Measurements from ENCODE around the gene COL9A3. TPM values are rescaled to one million over a fixed set of nuclear protein-coding genes. Genes with fewer than 3 reads are reported as not detected.

COL9A3 gene
- total RNA-seq, 1 experiment from 2014 or later, result 46.6 TPM

DNA sequence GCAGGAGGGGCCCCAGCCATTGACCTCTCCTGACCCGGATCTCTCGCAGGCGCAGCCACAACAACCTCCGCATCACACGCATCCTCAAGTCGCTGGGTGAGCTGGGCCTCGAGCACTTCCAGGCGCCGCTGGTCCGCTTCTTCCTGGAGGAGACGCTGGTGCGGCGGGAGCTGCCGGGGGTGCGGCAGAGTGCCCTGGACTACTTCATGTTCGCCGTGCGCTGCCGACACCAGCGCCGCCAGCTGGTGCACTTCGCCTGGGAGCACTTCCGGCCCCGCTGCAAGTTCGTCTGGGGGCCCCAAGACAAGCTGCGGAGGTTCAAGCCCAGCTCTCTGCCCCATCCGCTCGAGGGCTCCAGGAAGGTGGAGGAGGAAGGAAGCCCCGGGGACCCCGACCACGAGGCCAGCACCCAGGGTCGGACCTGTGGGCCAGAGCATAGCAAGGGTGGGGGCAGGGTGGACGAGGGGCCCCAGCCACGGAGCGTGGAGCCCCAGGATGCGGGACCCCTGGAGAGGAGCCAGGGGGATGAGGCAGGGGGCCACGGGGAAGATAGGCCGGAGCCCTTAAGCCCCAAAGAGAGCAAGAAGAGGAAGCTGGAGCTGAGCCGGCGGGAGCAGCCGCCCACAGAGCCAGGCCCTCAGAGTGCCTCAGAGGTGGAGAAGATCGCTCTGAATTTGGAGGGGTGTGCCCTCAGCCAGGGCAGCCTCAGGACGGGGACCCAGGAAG, 4.5 kb upstream of the COL9A3 start:
- CTCF ChIA-PET, result no interaction called here

DNA sequence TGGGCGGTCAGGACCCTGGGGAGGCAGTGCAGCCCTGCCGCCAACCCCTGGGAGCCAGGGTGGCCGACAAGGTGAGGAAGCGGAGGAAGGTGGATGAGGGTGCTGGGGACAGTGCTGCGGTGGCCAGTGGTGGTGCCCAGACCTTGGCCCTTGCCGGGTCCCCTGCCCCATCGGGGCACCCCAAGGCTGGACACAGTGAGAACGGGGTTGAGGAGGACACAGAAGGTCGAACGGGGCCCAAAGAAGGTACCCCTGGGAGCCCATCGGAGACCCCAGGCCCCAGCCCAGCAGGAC, 4.0 kb upstream of the COL9A3 start:
- TSS peak; percentile 91 for BruUV-seq (replicated peaks)
- in situ Hi-C loops (cut with HindIII; ENCODE audit: low pct_unique_long_range_greater_than_20kb, low sequenced_read_pairs), result no loop called here
- TF ChIP-seq POLR2AphosphoS5 (IDR thresholded peaks at IDR 0.05; ENCODE audit: low read depth, low read length), result no peak
- TF ChIP-seq SIN3A (IDR thresholded peaks at IDR 0.05; ENCODE audit: borderline replicate concordance, insufficient read depth, low read depth, low read length), result no peak
- TF ChIP-seq, protein P1, sequence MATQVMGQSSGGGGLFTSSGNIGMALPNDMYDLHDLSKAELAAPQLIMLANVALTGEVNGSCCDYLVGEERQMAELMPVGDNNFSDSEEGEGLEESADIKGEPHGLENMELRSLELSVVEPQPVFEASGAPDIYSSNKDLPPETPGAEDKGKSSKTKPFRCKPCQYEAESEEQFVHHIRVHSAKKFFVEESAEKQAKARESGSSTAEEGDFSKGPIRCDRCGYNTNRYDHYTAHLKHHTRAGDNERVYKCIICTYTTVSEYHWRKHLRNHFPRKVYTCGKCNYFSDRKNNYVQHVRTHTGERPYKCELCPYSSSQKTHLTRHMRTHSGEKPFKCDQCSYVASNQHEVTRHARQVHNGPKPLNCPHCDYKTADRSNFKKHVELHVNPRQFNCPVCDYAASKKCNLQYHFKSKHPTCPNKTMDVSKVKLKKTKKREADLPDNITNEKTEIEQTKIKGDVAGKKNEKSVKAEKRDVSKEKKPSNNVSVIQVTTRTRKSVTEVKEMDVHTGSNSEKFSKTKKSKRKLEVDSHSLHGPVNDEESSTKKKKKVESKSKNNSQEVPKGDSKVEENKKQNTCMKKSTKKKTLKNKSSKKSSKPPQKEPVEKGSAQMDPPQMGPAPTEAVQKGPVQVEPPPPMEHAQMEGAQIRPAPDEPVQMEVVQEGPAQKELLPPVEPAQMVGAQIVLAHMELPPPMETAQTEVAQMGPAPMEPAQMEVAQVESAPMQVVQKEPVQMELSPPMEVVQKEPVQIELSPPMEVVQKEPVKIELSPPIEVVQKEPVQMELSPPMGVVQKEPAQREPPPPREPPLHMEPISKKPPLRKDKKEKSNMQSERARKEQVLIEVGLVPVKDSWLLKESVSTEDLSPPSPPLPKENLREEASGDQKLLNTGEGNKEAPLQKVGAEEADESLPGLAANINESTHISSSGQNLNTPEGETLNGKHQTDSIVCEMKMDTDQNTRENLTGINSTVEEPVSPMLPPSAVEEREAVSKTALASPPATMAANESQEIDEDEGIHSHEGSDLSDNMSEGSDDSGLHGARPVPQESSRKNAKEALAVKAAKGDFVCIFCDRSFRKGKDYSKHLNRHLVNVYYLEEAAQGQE (IDR thresholded peaks at IDR 0.05; ENCODE audit: insufficient read depth in 1 of 2, low read depth in 2 of 2, low read length in 1 of 2), result no peak
- TF ChIP-seq, protein P2, sequence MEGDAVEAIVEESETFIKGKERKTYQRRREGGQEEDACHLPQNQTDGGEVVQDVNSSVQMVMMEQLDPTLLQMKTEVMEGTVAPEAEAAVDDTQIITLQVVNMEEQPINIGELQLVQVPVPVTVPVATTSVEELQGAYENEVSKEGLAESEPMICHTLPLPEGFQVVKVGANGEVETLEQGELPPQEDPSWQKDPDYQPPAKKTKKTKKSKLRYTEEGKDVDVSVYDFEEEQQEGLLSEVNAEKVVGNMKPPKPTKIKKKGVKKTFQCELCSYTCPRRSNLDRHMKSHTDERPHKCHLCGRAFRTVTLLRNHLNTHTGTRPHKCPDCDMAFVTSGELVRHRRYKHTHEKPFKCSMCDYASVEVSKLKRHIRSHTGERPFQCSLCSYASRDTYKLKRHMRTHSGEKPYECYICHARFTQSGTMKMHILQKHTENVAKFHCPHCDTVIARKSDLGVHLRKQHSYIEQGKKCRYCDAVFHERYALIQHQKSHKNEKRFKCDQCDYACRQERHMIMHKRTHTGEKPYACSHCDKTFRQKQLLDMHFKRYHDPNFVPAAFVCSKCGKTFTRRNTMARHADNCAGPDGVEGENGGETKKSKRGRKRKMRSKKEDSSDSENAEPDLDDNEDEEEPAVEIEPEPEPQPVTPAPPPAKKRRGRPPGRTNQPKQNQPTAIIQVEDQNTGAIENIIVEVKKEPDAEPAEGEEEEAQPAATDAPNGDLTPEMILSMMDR (IDR thresholded peaks at IDR 0.05), result no peak
- no peak for TF ChIP-seq TCF7L2 (IDR thresholded peaks at IDR 0.05; ENCODE audit: low read depth, low read length)
- CTCF ChIA-PET, result no interaction called here
- Histone ChIP-seq H3K4me3 (ENCODE audit: low read depth in 2 of 2, low read length in 2 of 2) (no peak overlapping the region), H3K36me3 (ENCODE audit: control insufficient read depth, insufficient read depth, low read length) (peaks cover 5% of the 10 kb centered on the region; the same call in 1 of the 2 replicates), H3K9me3 (ENCODE audit: control insufficient read depth, insufficient read depth, low read depth, low read length) (no peaks in the 10 kb centered on the region), H3K27ac (ENCODE audit: low read length) (no peak overlapping the region), H3K27me3 (ENCODE audit: control insufficient read depth, insufficient read depth, low read length) (no peaks in the 10 kb centered on the region), H3K4me1 (ENCODE audit: control insufficient read depth, insufficient read depth, low read length) (peaks cover 39% of the 10 kb centered on the region)
- ATAC-seq, result no peak
- POLR2A ChIA-PET, result no interaction called here
- DNase-seq (ENCODE audit: low read depth, low spot score), result no peak
- intact Hi-C loops (cut with micrococcal nuclease; ENCODE audit: unreplicated experiment), result no loop called here

More for the DNA sequence above, 4.5 kb upstream of the COL9A3 start:
- in situ Hi-C loops (cut with HindIII; ENCODE audit: low pct_unique_long_range_greater_than_20kb, low sequenced_read_pairs) (no loop called here), intact Hi-C loops (cut with micrococcal nuclease; ENCODE audit: unreplicated experiment) (no loop called here)
- no peak overlapping the region for H3K4me3 ChIP-seq (ENCODE audit: low read depth in 2 of 2, low read length in 2 of 2)
- POLR2A ChIA-PET, result no interaction called here
- DNase-seq (ENCODE audit: low read depth, low spot score), result no peak
- no TSS peak for BruUV-seq (replicated peaks)
- no peaks in the 10 kb centered on the region for H3K9me3 ChIP-seq (ENCODE audit: control insufficient read depth, insufficient read depth, low read depth, low read length)
- H3K36me3 ChIP-seq (ENCODE audit: control insufficient read depth, insufficient read depth, low read length), result peaks cover 5% of the 10 kb centered on the region; the same call in 1 of the 2 replicates
- peaks cover 43% of the 10 kb centered on the region for H3K4me1 ChIP-seq (ENCODE audit: control insufficient read depth, insufficient read depth, low read length)
- TF ChIP-seq POLR2AphosphoS5 (IDR thresholded peaks at IDR 0.05; ENCODE audit: low read depth, low read length) (no peak), SIN3A (IDR thresholded peaks at IDR 0.05; ENCODE audit: borderline replicate concordance, insufficient read depth, low read depth, low read length) (no peak), TCF7L2 (IDR thresholded peaks at IDR 0.05; ENCODE audit: low read depth, low read length) (no peak)
- TF ChIP-seq, protein P1 (IDR thresholded peaks at IDR 0.05; ENCODE audit: insufficient read depth in 1 of 2, low read depth in 2 of 2, low read length in 1 of 2), result no peak
- TF ChIP-seq, protein P2 (IDR thresholded peaks at IDR 0.05), result no peak
- H3K27ac ChIP-seq (ENCODE audit: low read length), result no peak overlapping the region
- H3K27me3 ChIP-seq (ENCODE audit: control insufficient read depth, insufficient read depth, low read length), result no peaks in the 10 kb centered on the region
- ATAC-seq, result no peak
